Panc1 (cell line): ENCODE results near the gene C1QTNF3. TPM values are rescaled to one million over a fixed set of nuclear protein-coding genes. Genes with fewer than 3 reads are reported as not detected.

ENCODE experiments used
- ATAC-seq: fragments of 200-7000 bp; cut with Tn5 transposase; 2 replicates; pipeline ENCODE4 v1.9.1; 2020; ENCODE audit warnings: mild to moderate bottlenecking, moderate library complexity
- BruUV-seq: library from RNA; stranded (reverse); fragments of 400-500 nt; replicated peaks from 2 replicates; lab custom pipeline; 2021; lab: Mats Ljungman, UMichigan
- CTCF ChIA-PET: fragments of 300-600 bp; sonication (Branson Sonifier 250); formaldehyde crosslinking; loops from one replicate; lab custom pipeline; 2022; ENCODE audit warnings: antibody characterized with exemption; lab: Charles Lee
- POLR2A ChIA-PET: fragments of 300-600 bp; sonication (Branson Sonifier 250); formaldehyde crosslinking; loops from one replicate; lab custom pipeline; 2022; ENCODE audit warnings: antibody characterized with exemption; lab: Charles Lee
- DNase-seq: peaks from one replicate; pipeline ENCODE4 v3.0.0-alpha.2; 2010; ENCODE audit warnings: low read depth, low spot score
- H3K27ac ChIP-seq: 2 replicates; pipeline ENCODE4 v1.5.1; 2011; ENCODE audit warnings: mild to moderate bottlenecking, low read length, inconsistent platforms
- H3K27me3 ChIP-seq: fragments of 200-500 bp; sonication (Bioruptor generic); 2 replicates; pipeline ENCODE4 v1.6.0; 2014; ENCODE audit warnings: low read length, inconsistent platforms; ENCODE audit not compliant: control insufficient read depth, insufficient read depth
- H3K36me3 ChIP-seq: fragments of 200-500 bp; sonication (Bioruptor generic); 2 replicates; pipeline ENCODE4 v1.5.1; 2014; ENCODE audit warnings: inconsistent platforms, mild to moderate bottlenecking, low read length, moderate library complexity; ENCODE audit not compliant: control insufficient read depth, insufficient read depth
- H3K4me1 ChIP-seq: 2 replicates; pipeline ENCODE4 v1.5.1; 2011; ENCODE audit warnings: inconsistent platforms, mild to moderate bottlenecking, low read length, moderate library complexity; ENCODE audit not compliant: control insufficient read depth, insufficient read depth
- H3K4me3 ChIP-seq, 2 experiments: 2 replicates each; pipeline ENCODE4 v1.5.1; 2011 to 2012; ENCODE audit warnings: low read depth in 2 of 2, low read length in 2 of 2, mild to moderate bottlenecking in 2 of 2, inconsistent platforms in 1 of 2, moderate library complexity in 1 of 2
- H3K9me3 ChIP-seq: fragments of 200-500 bp; sonication (Bioruptor generic); 2 replicates; pipeline ENCODE4 v1.5.1; 2014; ENCODE audit warnings: low read depth, mild to moderate bottlenecking, inconsistent platforms, low read length, moderate library complexity; ENCODE audit not compliant: control insufficient read depth, insufficient read depth
- POLR2AphosphoS5 ChIP-seq: IDR thresholded peaks from 2 replicates; pipeline ENCODE4 v1.6.1; 2012; ENCODE audit warnings: mild to moderate bottlenecking, low read depth, low read length, moderate library complexity
- SIN3A ChIP-seq: IDR thresholded peaks from 2 replicates; pipeline ENCODE4 v1.6.1; 2012; ENCODE audit warnings: low read depth, mild to moderate bottlenecking, low read length, moderate library complexity, borderline replicate concordance; ENCODE audit not compliant: insufficient read depth
- TCF7L2 ChIP-seq: IDR thresholded peaks from 2 replicates; pipeline ENCODE4 v1.6.1; 2011; ENCODE audit warnings: mild to moderate bottlenecking, low read depth, low read length, inconsistent platforms
- in situ Hi-C: cut with HindIII; loops from 2 replicates; pipeline ENCODE4 v1.10.0; 2016; ENCODE audit warnings: low sequenced_read_pairs, low pct_unique_long_range_greater_than_20kb
- intact Hi-C: fragments of 100-400 bp; cut with micrococcal nuclease; formaldehyde crosslinking; loops from one replicate; pipeline ENCODE4 v1.10.0; 2022; ENCODE audit not compliant: unreplicated experiment
- total RNA-seq: library from RNA; stranded (reverse); gene quantifications from one replicate; pipeline ENCODE4 v1.2.1, GENCODE V29; 2021; ENCODE audit not compliant: unreplicated experiment
- TF ChIP-seq, protein P1 (sequence below): fragments of 450-650 bp; IDR thresholded peaks from 2 replicates; pipeline ENCODE4 v1.5.1; 2017; ENCODE audit warnings: mild to moderate bottlenecking
- TF ChIP-seq, protein P2 (sequence below), 2 experiments: IDR thresholded peaks; 2 replicates each; pipeline ENCODE4 v1.6.1; 2011 to 2012; ENCODE audit warnings: low read depth in 2 of 2, control low read depth in 1 of 2, low read length in 1 of 2, mild to moderate bottlenecking in 1 of 2, moderate library complexity in 1 of 2; ENCODE audit not compliant: insufficient read depth in 1 of 2

The C1QTNF3 gene
- total RNA-seq, 1 experiment from 2014 or later, result 2.1 TPM

DNA sequence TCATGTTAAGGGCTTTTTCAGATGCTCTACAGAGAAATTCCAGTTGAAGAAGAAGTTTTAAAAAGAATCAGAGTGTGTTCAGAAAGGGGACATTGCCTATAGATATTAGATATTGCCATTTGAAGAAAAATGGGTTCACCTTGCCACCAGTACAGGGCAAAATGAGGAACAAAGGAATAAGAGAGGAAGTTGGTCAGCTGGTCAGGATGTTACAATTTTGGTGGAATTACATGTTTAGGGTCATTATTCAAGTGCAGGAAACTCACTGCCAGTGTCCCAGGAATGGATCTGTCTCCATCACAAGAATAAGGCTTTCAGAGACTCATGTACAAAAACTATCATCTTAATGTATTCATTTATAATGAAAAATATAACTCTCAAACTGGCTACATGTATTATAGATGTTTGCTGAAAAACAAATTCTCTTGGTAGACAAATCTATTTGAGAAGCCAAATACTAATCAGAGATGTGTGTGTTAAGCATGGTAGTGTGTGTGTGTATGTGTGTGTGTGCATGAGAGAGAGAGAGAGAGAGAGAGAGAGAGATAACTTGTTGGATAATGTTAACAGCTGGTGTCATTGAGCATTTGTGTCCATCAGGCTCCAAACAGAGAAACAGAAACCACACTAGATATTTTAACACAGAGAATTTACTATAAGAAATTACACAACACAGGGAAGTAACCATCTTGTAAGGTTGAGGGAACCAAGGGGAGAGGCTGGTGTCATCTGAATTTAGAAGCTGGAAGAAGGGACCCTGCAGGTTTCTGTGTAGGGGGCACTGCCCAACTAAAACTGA lies 5.0 kb upstream of the C1QTNF3 start:
- H3K4me3 ChIP-seq, result no peak overlapping the region
- no peaks in the 10 kb centered on the region for H3K36me3 ChIP-seq
- in situ Hi-C loops, result no loop called here
- no peaks in the 10 kb centered on the region for H3K27me3 ChIP-seq
- TF ChIP-seq, protein P1, sequence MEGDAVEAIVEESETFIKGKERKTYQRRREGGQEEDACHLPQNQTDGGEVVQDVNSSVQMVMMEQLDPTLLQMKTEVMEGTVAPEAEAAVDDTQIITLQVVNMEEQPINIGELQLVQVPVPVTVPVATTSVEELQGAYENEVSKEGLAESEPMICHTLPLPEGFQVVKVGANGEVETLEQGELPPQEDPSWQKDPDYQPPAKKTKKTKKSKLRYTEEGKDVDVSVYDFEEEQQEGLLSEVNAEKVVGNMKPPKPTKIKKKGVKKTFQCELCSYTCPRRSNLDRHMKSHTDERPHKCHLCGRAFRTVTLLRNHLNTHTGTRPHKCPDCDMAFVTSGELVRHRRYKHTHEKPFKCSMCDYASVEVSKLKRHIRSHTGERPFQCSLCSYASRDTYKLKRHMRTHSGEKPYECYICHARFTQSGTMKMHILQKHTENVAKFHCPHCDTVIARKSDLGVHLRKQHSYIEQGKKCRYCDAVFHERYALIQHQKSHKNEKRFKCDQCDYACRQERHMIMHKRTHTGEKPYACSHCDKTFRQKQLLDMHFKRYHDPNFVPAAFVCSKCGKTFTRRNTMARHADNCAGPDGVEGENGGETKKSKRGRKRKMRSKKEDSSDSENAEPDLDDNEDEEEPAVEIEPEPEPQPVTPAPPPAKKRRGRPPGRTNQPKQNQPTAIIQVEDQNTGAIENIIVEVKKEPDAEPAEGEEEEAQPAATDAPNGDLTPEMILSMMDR, result no peak
- TF ChIP-seq POLR2AphosphoS5 (no peak), SIN3A (no peak), TCF7L2 (no peak)
- TF ChIP-seq, protein P2, sequence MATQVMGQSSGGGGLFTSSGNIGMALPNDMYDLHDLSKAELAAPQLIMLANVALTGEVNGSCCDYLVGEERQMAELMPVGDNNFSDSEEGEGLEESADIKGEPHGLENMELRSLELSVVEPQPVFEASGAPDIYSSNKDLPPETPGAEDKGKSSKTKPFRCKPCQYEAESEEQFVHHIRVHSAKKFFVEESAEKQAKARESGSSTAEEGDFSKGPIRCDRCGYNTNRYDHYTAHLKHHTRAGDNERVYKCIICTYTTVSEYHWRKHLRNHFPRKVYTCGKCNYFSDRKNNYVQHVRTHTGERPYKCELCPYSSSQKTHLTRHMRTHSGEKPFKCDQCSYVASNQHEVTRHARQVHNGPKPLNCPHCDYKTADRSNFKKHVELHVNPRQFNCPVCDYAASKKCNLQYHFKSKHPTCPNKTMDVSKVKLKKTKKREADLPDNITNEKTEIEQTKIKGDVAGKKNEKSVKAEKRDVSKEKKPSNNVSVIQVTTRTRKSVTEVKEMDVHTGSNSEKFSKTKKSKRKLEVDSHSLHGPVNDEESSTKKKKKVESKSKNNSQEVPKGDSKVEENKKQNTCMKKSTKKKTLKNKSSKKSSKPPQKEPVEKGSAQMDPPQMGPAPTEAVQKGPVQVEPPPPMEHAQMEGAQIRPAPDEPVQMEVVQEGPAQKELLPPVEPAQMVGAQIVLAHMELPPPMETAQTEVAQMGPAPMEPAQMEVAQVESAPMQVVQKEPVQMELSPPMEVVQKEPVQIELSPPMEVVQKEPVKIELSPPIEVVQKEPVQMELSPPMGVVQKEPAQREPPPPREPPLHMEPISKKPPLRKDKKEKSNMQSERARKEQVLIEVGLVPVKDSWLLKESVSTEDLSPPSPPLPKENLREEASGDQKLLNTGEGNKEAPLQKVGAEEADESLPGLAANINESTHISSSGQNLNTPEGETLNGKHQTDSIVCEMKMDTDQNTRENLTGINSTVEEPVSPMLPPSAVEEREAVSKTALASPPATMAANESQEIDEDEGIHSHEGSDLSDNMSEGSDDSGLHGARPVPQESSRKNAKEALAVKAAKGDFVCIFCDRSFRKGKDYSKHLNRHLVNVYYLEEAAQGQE (IDR thresholded peaks at IDR 0.05; ENCODE audit: insufficient read depth in 1 of 2, low read depth in 2 of 2, low read length in 1 of 2), result no peak
- H3K27ac ChIP-seq, result no peak overlapping the region
- CTCF ChIA-PET, result no interaction called here
- DNase-seq (no peak), ATAC-seq (no peak)
- intact Hi-C loops, result no loop called here
- BruUV-seq, result no TSS peak
- POLR2A ChIA-PET, result interaction anchor here (0.6 kb wide), 2 partner anchors 113 to 439 kb away, joined by 3 to 4 read pairs; no protein-coding TSS in a partner anchor
- no peaks in the 10 kb centered on the region for H3K9me3 ChIP-seq
- no peaks in the 10 kb centered on the region for H3K4me1 ChIP-seq

DNA sequence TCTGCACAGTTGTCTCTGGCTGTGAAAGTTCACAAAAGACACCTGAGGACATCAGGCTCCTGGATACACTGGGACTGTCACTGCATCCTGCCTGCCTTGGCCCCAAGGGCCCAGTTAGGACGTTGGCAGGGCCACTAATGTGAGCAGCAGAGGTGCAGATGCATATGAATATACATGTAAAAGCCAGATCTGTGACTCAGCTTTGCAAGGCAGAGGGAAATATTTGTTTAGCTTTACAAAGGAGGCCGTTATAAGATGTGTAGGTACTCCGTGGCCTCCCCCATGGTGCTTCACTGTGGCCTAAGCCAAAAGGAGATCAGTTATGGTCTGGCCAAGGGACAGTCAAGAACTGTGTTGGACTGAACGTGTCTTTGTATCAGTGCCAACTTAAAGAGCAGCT lies 4.1 kb upstream of the C1QTNF3 start:
- DNase-seq (no peak), ATAC-seq (no peak)
- Histone ChIP-seq H3K27ac (no peak overlapping the region), H3K27me3 (no peaks in the 10 kb centered on the region), H3K9me3 (no peaks in the 10 kb centered on the region), H3K4me1 (no peaks in the 10 kb centered on the region), H3K36me3 (no peaks in the 10 kb centered on the region), H3K4me3 (no peak overlapping the region)
- in situ Hi-C loops (no loop called here), intact Hi-C loops (no loop called here)
- POLR2A ChIA-PET, result no interaction called here
- CTCF ChIA-PET, result no interaction called here
- BruUV-seq, result no TSS peak
- TF ChIP-seq POLR2AphosphoS5, result no peak
- no peak for TF ChIP-seq SIN3A
- TF ChIP-seq TCF7L2, result no peak
- TF ChIP-seq, protein P1, result no peak
- TF ChIP-seq, protein P2 (IDR thresholded peaks at IDR 0.05; ENCODE audit: insufficient read depth in 1 of 2, low read depth in 2 of 2, low read length in 1 of 2), result no peak
